Lung (tissue), 12 donors: Measurements from ENCODE around the gene KLHL29. TPM values are rescaled to one million over a fixed set of nuclear protein-coding genes. Genes with fewer than 3 reads are reported as not detected.

Experiments used
- ATAC-seq: fragments of 200-7000 bp; cut with Tn5 transposase; one replicate; pipeline ENCODE4 v1.9.1; 2020; ENCODE audit warnings: moderate number of reproducible peaks; ENCODE audit not compliant: insufficient read depth, low FRiP score
- DNase-seq, 3 donors: peaks; one replicate each; pipeline ENCODE4 v3.0.0-alpha.2; 2013 to 2017
- H3K27ac ChIP-seq, 2 donors: one replicate each; pipeline ENCODE4 v1.5.1; 2013; ENCODE audit warnings: mild to moderate bottlenecking in 2 of 2, moderate library complexity in 2 of 2, control low read depth in 1 of 2, inconsistent platforms in 1 of 2, low read depth in 1 of 2, low read length in 1 of 2
- H3K27me3 ChIP-seq, 3 donors: one replicate each; pipeline ENCODE4 v1.5.1; 2013; ENCODE audit warnings: low read length in 2 of 3; ENCODE audit not compliant: control insufficient read depth in 3 of 3, insufficient read depth in 3 of 3
- H3K36me3 ChIP-seq, 4 donors: one replicate each; pipeline ENCODE4 v1.5.1; 2013; ENCODE audit warnings: low read length in 4 of 4, mild to moderate bottlenecking in 1 of 4, moderate library complexity in 1 of 4; ENCODE audit not compliant: control insufficient read depth in 4 of 4, insufficient read depth in 4 of 4
- H3K4me1 ChIP-seq, 5 donors: one replicate each; pipeline ENCODE4 v1.5.1; 2013; ENCODE audit warnings: low read length in 5 of 5, mild to moderate bottlenecking in 2 of 5, moderate library complexity in 1 of 5; ENCODE audit not compliant: control insufficient read depth in 5 of 5, insufficient read depth in 5 of 5
- H3K4me3 ChIP-seq: one replicate; pipeline ENCODE4 v1.5.1; 2013; ENCODE audit warnings: mild to moderate bottlenecking, control low read depth, moderate library complexity
- H3K9ac ChIP-seq, 2 donors: one replicate each; pipeline ENCODE4 v1.5.1; 2013; ENCODE audit warnings: low read length in 2 of 2, control low read depth in 1 of 2; ENCODE audit not compliant: insufficient read depth in 1 of 2
- H3K9me3 ChIP-seq, 4 donors: one replicate each; pipeline ENCODE4 v1.5.1; 2013; ENCODE audit warnings: low read length in 3 of 4, mild to moderate bottlenecking in 1 of 4, moderate library complexity in 1 of 4; ENCODE audit not compliant: control insufficient read depth in 4 of 4, insufficient read depth in 3 of 4
- WGBS, 2 donors: extraction: QIAGEN DNeasy Blood & Tissue Kit; methylation state at CpG; one replicate each; pipeline ENCODE4 v1.1.7; 2013; 5-methylcytosine and 5-hydroxymethylcytosine counted together
- polyA plus RNA-seq, 2 donors: library from polyadenylated mRNA; stranded (reverse); fragments of 200-250 nt; gene quantifications; one replicate each; pipeline ENCODE4 v1.2.1, GENCODE V29; 2013
- total RNA-seq, 2 donors: library from RNA; depleted of rRNA in 1 of 2; stranded (reverse); fragments of >200 nt in 1 of 2; gene quantifications; one replicate each; pipeline ENCODE4 v1.2.1, GENCODE V29; 2014 to 2021
- TF ChIP-seq, protein P1 (sequence below): IDR thresholded peaks from 2 replicates; pipeline ENCODE4 v1.5.1; 2012; ENCODE audit warnings: mild to moderate bottlenecking; ENCODE audit errors: control extremely low read depth, extremely low read depth
- donor health status: control.
- donor health status: control.
- donor health status: Bipolar disorder and iron deficiency.
- donor health status: healthy.
- donor health status: DM: yes; HTN: yes; CAD: no.

KLHL29 gene
- total and polyA plus RNA-seq, 4 donors: 2.7 to 16.2 (median 3.5) TPM

DNA sequence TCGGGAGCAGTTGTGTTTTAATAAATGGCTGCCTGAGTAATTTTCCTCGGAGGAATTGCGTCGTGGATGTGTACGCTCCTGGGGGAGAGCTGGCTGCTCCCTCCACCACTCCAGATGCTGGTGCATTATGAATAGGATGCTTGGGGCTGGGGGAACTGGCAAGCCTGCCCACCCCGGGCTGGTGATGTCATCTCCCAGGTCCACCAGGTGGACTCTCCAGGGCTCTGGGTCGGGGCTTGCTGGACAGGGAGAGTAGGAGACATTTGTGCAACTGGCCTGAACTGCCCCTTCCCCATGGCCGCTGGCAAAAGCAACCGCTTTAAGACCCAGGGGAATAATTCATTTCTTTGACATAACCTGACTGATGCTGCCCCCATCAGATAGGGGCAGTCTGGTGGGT lies 158.7 kb downstream of the KLHL29 start:
- Histone ChIP-seq H3K4me3 (no peak overlapping the region), H3K27ac (no peak overlapping the region)
- 88 to 94% methylated on average over 9 of the region's 9 CpGs for WGBS, 2 donors

DNA sequence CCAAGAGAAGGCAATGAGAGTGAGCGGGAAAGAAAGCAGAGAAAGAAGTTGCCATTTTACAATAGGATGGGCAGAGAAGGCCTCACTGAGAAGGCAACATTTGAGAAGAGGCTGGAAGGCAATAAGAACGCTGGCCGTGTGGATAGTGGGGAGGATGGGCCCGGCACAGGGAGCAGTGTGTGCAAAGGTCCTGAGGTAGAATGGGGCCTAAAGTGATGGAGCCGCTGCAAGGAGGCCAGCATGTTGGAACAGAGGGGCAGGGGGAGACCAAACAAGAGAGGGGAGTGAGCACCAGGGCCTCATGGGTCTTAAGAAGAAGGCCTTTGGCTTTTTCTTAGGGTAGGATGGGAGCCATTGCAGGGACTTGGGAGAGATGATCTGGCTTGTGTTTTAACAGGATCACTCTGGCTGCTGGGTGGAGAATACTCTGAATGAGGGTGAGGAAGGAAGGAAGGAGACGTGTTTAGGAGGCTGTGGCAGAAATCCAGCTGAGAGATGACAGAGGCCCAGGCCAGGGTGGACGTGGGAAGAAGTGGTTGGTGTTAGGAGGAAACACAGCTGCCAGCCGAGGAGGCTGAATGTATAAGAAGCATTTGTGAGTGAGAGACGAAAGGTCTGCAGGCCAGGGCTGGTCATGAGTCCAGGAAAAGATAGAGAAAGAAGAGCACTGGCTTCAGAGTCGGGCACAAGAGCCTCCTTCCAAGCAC lies 159.8 kb downstream of the KLHL29 start:
- ATAC-seq (no peak), DNase-seq (peak; percentile 88 to 96 (median 92))
- Histone ChIP-seq H3K9ac (no peak overlapping the region), H3K27ac (no peak overlapping the region), H3K9me3 (no peaks in the 10 kb centered on the region), H3K4me3 (no peak overlapping the region), H3K36me3 (no peaks in the 10 kb centered on the region), H3K27me3 (no peaks in the 10 kb centered on the region), H3K4me1 (peaks cover 0 to 52% (median 15%) of the 10 kb centered on the region in 5 donors)
- WGBS, 2 donors: 61 to 69% methylated on average over 10 of the region's 10 CpGs
- TF ChIP-seq, protein P1, sequence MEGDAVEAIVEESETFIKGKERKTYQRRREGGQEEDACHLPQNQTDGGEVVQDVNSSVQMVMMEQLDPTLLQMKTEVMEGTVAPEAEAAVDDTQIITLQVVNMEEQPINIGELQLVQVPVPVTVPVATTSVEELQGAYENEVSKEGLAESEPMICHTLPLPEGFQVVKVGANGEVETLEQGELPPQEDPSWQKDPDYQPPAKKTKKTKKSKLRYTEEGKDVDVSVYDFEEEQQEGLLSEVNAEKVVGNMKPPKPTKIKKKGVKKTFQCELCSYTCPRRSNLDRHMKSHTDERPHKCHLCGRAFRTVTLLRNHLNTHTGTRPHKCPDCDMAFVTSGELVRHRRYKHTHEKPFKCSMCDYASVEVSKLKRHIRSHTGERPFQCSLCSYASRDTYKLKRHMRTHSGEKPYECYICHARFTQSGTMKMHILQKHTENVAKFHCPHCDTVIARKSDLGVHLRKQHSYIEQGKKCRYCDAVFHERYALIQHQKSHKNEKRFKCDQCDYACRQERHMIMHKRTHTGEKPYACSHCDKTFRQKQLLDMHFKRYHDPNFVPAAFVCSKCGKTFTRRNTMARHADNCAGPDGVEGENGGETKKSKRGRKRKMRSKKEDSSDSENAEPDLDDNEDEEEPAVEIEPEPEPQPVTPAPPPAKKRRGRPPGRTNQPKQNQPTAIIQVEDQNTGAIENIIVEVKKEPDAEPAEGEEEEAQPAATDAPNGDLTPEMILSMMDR: no peak

More for the DNA sequence above, 158.7 kb downstream of the KLHL29 start:
- peaks cover 0 to 45% (median 15%) of the 10 kb centered on the region in 5 donors for H3K4me1 ChIP-seq
- no peak overlapping the region for H3K9ac ChIP-seq
- H3K27me3 ChIP-seq: no peaks in the 10 kb centered on the region
- ATAC-seq (no peak), DNase-seq (no peak)
- no peaks in the 10 kb centered on the region for H3K9me3 ChIP-seq
- H3K36me3 ChIP-seq: no peaks in the 10 kb centered on the region
- TF ChIP-seq, protein P1: no peak

DNA sequence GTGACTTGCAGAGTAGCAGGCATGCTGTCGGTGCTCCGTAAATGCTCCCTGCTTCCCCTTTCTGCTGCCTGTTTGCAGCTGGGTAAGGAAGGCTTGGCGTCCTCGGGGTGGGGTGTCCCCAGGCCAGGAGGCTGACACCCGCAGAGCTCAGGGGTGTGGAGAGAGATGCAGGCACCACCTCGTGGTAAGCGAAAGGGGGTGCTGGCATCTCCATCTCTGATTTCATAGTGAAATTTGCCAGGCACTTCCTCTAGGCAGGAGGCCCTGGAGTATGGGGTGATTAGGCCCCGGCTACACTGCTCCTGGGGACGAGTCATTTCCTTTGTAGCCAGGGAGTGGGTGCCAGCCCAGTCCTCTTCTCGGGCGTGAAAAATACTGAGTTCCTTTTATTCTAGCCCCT lies 160.4 kb downstream of the KLHL29 start:
- DNase-seq: peak in 1 of 3 donors; percentile 26
- 46 to 59% methylated on average over 11 of the region's 11 CpGs for WGBS, 2 donors
- peaks cover 0 to 54% (median 15%) of the 10 kb centered on the region in 5 donors for H3K4me1 ChIP-seq
- no peak overlapping the region for H3K4me3 ChIP-seq
- no peak overlapping the region for H3K27ac ChIP-seq
- no peak overlapping the region for H3K9ac ChIP-seq
- H3K27me3 ChIP-seq: no peaks in the 10 kb centered on the region
- ATAC-seq: no peak
- H3K36me3 ChIP-seq: no peaks in the 10 kb centered on the region
- TF ChIP-seq, protein P1: no peak
- H3K9me3 ChIP-seq: no peaks in the 10 kb centered on the region

DNA sequence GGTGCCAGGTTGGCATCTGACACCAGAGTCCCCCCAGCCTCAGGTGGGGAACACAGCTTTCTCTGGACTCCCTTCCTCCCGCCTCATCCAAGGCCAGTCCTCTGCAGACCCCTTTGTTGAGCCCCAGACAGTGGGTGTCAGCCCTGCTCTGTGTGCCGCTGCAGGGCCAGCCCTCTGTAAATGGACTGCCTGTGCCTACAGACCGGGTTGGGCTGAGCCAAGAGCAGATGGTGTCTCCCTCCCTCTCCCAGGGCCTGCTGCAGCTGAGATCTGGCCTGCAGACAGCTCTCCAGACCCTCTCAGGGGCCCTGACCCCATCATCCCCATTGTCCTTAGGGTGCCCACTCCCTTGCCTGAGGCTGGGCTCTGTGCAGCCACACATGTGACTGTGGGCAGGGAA lies 160.8 kb downstream of the KLHL29 start:
- DNase-seq (peak in 2 of 3 donors; percentile 45 to 59), ATAC-seq (no peak)
- Histone ChIP-seq H3K4me3 (no peak overlapping the region), H3K36me3 (no peaks in the 10 kb centered on the region), H3K27me3 (no peaks in the 10 kb centered on the region), H3K9me3 (no peaks in the 10 kb centered on the region), H3K9ac (no peak overlapping the region), H3K27ac (no peak overlapping the region), H3K4me1 (peaks cover 0 to 54% (median 15%) of the 10 kb centered on the region in 5 donors)
- TF ChIP-seq, protein P1: no peak
- WGBS, 2 donors: 94% methylated on average over 3 of the region's 3 CpGs
